Measurements from ENCODE around the gene CCDC57. TPM values are rescaled to one million over a fixed set of nuclear protein-coding genes. Genes with fewer than 3 reads are reported as not detected.

The CCDC57 gene
- total RNA-seq, 1 donor from 2014 or later: 24.7 TPM

- no peak for DNase-seq
Measured at GRCh38 chr17:82104797-82105416, 107.7 kb downstream of the CCDC57 start.

- DNase-seq: peak; percentile 54
Measured at GRCh38 chr17:82103553-82104451, 108.8 kb downstream of the CCDC57 start.

GRCh38 chr17:82101767-82102679 is 110.6 kb downstream of the CCDC57 start:
- no peak for DNase-seq

GRCh38 chr17:82101301-82101715 is 111.3 kb downstream of the CCDC57 start:
- no peak for DNase-seq

GRCh38 chr17:82100502-82101298 is 111.9 kb downstream of the CCDC57 start:
- DNase-seq: no peak

GRCh38 chr17:82098939-82099763 is 113.5 kb downstream of the CCDC57 start:
- DNase-seq: no peak

- peak; percentile 97 for DNase-seq
Measured at GRCh38 chr17:82098169-82098938, 114.3 kb downstream of the CCDC57 start, which contains the start of gene FASN. TSS of gene FASN (minus strand) at chr17:82098236. CDS start at chr17:82096445, 1,791 bp downstream.

GRCh38 chr17:82097919-82098168 is 114.8 kb downstream of the CCDC57 start:
- no peak for DNase-seq

- peak; percentile 35 for DNase-seq
Measured at GRCh38 chr17:82097184-82097918, 115.3 kb downstream of the CCDC57 start.

- no peak for DNase-seq
Measured at GRCh38 chr17:82096709-82097183, 115.9 kb downstream of the CCDC57 start.

GRCh38 chr17:82095777-82096708 is 116.6 kb downstream of the CCDC57 start:
- no peak for DNase-seq

GRCh38 chr17:82094931-82095776 is 117.5 kb downstream of the CCDC57 start:
- no peak for DNase-seq

- no peak for DNase-seq
Measured at GRCh38 chr17:82092995-82093751, 119.5 kb downstream of the CCDC57 start.

GRCh38 chr17:82092628-82092994 is 120.0 kb downstream of the CCDC57 start:
- no peak for DNase-seq

- no peak for DNase-seq
Measured at GRCh38 chr17:82092094-82092586, 120.5 kb downstream of the CCDC57 start.
